IgD-negative memory B cell (primary cell): ENCODE measurements around the gene TMCC2. TPM values are rescaled to one million over a fixed set of nuclear protein-coding genes. Genes with fewer than 3 reads are reported as not detected.
A peak's percentile ranks its signal among the peaks of the same experiment; 100 is the strongest.
"Not testable (repeated sequence)": the region's sequence is repeated elsewhere in the genome, so short reads cannot be mapped to it uniquely, and the experiment has no call there.

Source experiments
- H3K27ac Mint-ChIP-seq, 3 donors: one replicate each; pipeline ENCODE4 v1.8.0; 2020 to 2022; ENCODE audit warnings: mild to moderate bottlenecking in 3 of 3, mixed read lengths in 3 of 3, moderate library complexity in 1 of 3
- H3K27me3 Mint-ChIP-seq: one replicate; pipeline ENCODE4 v1.8.0; 2021; ENCODE audit warnings: mixed read lengths
- H3K36me3 Mint-ChIP-seq: one replicate; pipeline ENCODE4 v1.8.0; 2020; ENCODE audit warnings: mild to moderate bottlenecking, mixed read lengths
- H3K4me1 Mint-ChIP-seq, 3 donors: one replicate each; pipeline ENCODE4 v1.8.0; 2020 to 2022; ENCODE audit warnings: mixed read lengths in 3 of 3, mild to moderate bottlenecking in 1 of 3
- H3K4me3 Mint-ChIP-seq, 4 donors: one replicate each; pipeline ENCODE4 v1.8.0; 2020 to 2022; ENCODE audit warnings: mild to moderate bottlenecking in 4 of 4, mixed read lengths in 4 of 4, moderate library complexity in 3 of 4
- H3K9me3 Mint-ChIP-seq, 3 donors: one replicate each; pipeline ENCODE4 v1.8.0; 2020 to 2021; ENCODE audit warnings: mixed read lengths in 3 of 3, mild to moderate bottlenecking in 1 of 3
- polyA plus RNA-seq: library from polyadenylated mRNA; unstranded; fragments of 300-500 nt; fragmentation: Illumina TruSeq; gene quantifications from one replicate; pipeline ENCODE4 v1.2.3, GENCODE V29; 2021

TMCC2 gene
- polyA plus RNA-seq, 1 donor from 2014 or later, result 0.11 TPM

DNA sequence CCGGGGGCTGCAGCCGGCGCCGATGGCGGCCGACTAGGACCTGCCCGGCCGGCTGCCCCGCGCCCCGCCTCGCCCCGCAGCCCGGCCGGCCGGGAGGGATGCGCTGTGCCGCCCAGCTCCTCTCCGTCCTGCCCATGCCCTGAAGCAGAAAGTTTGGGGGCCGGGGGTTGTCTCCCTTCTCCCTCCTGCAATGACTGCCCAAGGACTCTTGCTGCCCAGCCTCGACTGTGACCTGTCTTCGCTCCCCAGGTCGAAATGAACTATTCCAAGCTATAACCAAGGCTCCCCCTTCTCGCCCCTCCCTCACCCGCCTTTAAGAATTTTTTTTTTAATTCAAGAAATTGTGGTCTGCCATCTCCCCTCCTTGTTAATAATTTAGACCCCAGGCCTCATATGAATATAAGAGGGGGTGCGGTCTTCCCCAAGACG is 361 bp downstream of the TMCC2 start:
- Mint-ChIP-seq H3K4me3 (peak overlapping the region; percentile 83 to 99 (median 92)), H3K36me3 (no peaks in the 10 kb centered on the region), H3K4me1 (peaks cover 10 to 26% (median 21%) of the 10 kb centered on the region in 3 donors), H3K27me3 (peaks cover 8% of the 10 kb centered on the region), H3K27ac (no peak overlapping the region), H3K9me3 (peaks cover 0 to 1% (median 0%) of the 10 kb centered on the region in 3 donors)

DNA sequence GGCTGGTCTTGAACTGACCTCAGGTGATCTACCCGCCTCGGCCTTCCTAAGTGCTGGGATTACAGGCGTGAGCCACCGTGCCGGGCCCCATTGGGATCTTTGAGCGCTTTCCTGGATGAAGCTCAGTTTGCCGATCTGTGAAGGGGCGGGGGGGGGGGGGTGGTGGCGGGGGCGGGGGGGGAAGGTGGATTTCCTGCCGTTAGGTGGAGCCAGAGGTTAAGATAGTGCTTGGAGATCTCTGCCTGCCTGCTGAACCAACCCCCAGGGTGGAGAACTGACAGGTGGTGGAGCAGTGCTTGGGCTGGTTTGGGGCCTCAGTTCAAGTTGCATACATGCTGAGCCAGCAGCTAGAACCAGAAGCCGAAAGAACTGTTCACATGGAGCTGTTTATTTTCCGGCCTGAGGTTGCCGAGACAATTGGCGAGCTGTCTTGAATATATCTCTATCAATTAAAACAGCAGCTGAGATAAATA is 1.7 kb downstream of the TMCC2 start:
- Mint-ChIP-seq H3K4me3 (peak overlapping the region; percentile 83 to 99 (median 92)), H3K27ac (peak overlapping the region in 2 of 3 donors; percentile 46 to 73), H3K27me3 (peaks cover 7% of the 10 kb centered on the region), H3K9me3 (no peaks in the 10 kb centered on the region), H3K4me1 (peaks cover 12 to 29% (median 21%) of the 10 kb centered on the region in 3 donors), H3K36me3 (no peaks in the 10 kb centered on the region)

DNA sequence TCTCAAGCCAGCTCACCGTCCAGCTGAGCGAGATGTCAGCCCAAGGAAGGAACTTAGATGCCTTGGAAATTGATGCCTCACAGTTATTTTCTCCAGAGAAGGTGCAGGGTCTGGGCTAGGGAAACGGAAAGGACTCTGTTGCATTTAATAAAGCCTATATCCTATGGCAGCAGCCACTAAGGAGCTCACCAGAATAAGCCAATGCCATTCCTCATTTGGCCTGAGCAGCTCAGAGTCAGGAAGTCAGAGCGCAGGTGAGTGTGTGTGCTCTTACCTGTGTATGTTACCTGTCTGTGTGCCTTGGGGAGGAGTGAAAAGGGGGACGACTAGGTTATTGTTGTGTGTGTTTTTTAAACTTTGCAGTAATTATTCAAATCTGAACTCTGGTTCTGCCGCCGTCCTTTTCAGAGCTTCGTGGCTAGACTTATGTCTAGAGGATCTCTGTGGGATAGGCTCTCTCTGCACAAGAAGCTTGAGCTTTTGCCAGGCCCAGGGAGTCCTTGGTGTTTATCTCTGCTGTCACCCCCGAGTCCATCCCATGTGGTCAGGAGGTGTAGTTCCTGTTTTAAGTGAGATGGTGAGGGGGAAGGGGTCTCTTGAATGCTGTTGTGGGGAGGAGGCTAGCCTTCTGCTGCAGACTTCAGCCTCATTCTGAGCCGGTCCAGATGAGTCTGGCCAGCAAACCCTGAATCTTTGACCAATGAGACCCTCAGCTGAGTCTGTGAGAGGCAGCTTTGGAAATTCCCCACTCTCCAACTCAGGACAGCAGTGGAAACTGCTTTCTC is 2.4 kb downstream of the TMCC2 start:
- H3K9me3 Mint-ChIP-seq, result no peaks in the 10 kb centered on the region
- peak overlapping the region; percentile 83 to 99 (median 92) for H3K4me3 Mint-ChIP-seq
- H3K4me1 Mint-ChIP-seq, result peaks cover 12 to 29% (median 21%) of the 10 kb centered on the region in 3 donors
- H3K36me3 Mint-ChIP-seq, result no peaks in the 10 kb centered on the region
- peak overlapping the region in 2 of 3 donors; percentile 31 to 46 for H3K27ac Mint-ChIP-seq
- peaks cover 7% of the 10 kb centered on the region for H3K27me3 Mint-ChIP-seq

DNA sequence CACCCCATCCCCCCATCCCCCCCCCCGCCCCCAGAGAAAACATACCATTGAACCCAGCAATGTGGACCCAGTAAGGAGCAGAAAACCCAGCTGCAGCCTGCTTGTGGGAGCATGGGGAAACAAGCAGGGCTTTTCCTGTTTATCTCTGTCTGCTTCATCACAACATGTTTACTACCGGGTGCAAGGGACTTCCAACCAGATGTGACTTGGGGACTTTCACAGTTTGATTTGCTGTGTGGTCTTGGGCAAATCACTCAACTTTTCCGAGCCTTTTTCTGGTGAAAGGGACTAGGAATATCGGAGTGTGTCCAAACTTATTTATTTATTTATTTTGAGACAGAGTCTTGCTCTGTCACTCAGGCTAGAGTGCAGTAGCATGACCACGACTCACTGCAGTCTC is 3.2 kb downstream of the TMCC2 start:
- peaks cover 12 to 29% (median 21%) of the 10 kb centered on the region in 3 donors for H3K4me1 Mint-ChIP-seq
- peak overlapping the region in 2 of 4 donors; percentile 44 to 49 for H3K4me3 Mint-ChIP-seq
- H3K9me3 Mint-ChIP-seq, result no peaks in the 10 kb centered on the region
- no peak overlapping the region for H3K27ac Mint-ChIP-seq
- no peaks in the 10 kb centered on the region for H3K36me3 Mint-ChIP-seq
- peaks cover 7% of the 10 kb centered on the region for H3K27me3 Mint-ChIP-seq

DNA sequence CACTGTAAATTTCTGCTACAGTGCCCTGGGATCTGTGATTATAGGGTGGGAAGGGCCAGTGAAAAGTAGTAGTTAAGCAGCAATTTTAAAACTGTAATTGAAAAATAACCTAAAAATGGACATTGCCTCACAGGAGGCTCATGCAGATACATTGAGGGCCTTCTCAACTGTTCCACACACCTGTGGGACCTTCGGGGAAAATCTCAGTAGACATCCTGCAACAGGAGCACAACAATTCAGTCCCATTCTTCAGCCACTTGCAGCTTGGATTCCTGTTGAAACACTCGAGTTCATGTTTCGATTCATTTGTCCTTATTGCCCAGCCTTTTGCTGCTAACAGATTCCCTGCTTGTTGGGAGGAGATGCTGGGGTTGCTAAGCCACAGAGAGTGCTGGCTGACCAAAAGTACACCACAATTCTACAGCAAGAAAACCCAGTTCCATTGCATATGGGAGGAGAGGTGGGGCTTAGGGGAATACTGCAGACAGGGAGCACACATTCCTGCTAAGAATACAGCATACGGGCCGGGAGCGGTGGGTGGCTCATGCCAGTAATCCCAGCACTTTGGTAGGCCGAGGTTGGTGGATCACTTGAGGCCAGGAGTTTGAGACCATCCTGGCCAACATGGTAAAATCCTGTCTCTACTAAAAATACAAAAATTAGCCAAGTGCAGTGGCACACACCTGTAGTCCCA is 4.5 kb downstream of the TMCC2 start:
- Mint-ChIP-seq H3K9me3 (no peaks in the 10 kb centered on the region), H3K27ac (no peak overlapping the region)

DNA sequence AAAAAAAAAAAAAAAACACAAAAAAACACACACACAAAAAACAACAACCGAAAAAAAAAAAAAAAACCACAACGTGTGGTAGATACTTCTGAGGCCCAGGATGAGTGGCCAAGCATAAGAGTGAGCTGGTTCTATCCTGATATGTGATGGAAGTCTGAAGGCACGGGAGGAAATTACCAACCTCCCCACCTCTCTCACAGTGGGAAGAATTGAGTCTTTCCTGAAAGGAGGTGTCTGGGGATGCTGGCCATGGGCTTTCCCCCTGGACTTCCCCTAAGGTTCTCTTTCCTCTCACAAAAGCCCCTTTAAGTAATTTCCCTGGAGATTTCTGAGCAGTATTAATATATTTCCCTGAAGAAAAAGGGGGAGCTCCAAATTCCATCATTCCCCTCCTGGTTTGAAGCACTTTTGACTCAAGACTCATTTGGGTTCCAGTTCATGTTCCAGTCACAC is 5.2 kb downstream of the TMCC2 start:
- Mint-ChIP-seq H3K9me3 (no peaks in the 10 kb centered on the region), H3K36me3 (no peaks in the 10 kb centered on the region), H3K27ac (peak overlapping the region in 1 of 3 donors; percentile 24), H3K4me3 (peak overlapping the region in 1 of 4 donors; percentile 9), H3K27me3 (peaks cover 4% of the 10 kb centered on the region), H3K4me1 (peaks cover 13 to 35% (median 18%) of the 10 kb centered on the region in 3 donors)

More for the DNA sequence above, 4.5 kb downstream of the TMCC2 start:
- Mint-ChIP-seq H3K36me3 (no peaks in the 10 kb centered on the region), H3K27me3 (peaks cover 4% of the 10 kb centered on the region), H3K4me3 (peak overlapping the region in 1 of 4 donors; percentile 48), H3K4me1 (peaks cover 13 to 30% (median 18%) of the 10 kb centered on the region in 3 donors)

DNA sequence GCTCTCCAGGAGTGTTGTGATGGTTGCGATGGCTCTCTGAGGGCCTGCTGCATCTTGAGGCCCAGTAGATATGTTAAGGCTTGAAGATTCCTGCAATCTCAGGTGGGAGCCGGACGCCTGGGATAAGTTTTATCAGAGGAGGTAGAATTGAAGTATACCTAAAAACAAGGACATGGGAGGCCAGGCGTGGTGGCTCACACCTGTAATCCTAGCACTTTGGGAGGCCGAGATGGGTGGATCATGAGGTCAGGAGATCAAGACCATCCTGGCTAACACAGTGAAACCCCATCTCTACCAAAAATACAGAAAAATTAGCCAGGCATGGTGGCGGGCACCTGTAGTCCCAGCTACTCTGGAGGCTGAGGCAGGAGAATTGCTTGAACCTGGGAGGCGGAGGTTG is 6.2 kb downstream of the TMCC2 start:
- peaks cover 14 to 36% (median 21%) of the 10 kb centered on the region in 3 donors for H3K4me1 Mint-ChIP-seq
- not testable (repeated sequence) for H3K27me3 Mint-ChIP-seq, H3K4me3 Mint-ChIP-seq, H3K27ac Mint-ChIP-seq, H3K9me3 Mint-ChIP-seq, H3K36me3 Mint-ChIP-seq

DNA sequence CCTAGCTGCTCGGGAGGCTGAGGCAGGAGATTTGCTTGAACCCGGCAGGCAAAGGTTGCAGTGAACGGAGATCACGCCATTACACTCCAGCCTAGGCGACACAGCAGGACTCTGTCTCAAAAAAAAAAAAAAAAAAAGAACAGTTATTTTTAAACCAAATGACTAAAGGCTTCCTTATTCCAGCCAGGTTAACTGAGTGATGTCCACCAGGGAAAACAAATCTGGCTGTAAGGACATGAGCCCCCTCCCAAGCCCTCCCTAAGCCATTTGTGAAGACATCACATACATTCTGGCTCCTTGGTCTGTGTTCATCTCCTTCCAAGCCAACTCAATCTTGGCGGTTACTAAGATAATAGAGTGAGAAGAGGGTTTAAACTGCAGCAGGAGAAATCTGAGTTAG is 8.2 kb downstream of the TMCC2 start:
- Mint-ChIP-seq H3K36me3 (no peaks in the 10 kb centered on the region), H3K27me3 (peaks cover 9% of the 10 kb centered on the region)

DNA sequence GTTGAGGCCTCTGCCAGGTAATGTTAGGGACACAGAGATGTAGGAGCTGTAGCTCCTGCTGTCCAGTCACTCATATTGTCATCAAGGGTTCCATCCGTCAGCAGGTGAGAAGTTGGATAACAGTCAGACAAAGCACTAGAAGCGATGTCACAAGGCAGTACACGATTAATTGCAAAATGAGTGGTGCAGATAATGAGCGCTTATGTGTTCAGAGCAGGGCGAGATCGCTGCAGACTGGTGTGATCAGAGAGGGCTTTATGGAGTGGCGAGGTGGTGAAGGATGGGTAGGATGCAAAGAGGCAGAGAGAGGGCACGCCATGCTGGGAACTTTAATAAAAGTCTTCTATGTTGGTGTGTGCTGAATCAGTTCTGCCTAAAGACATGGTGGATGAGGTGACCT is 8.8 kb downstream of the TMCC2 start:
- H3K4me1 Mint-ChIP-seq, result peaks cover 8 to 30% (median 12%) of the 10 kb centered on the region in 3 donors
- peaks cover 9% of the 10 kb centered on the region for H3K27me3 Mint-ChIP-seq
- no peak overlapping the region for H3K4me3 Mint-ChIP-seq
- H3K9me3 Mint-ChIP-seq, result no peaks in the 10 kb centered on the region
- no peaks in the 10 kb centered on the region for H3K36me3 Mint-ChIP-seq
- H3K27ac Mint-ChIP-seq, result no peak overlapping the region

More for the DNA sequence above, 8.2 kb downstream of the TMCC2 start:
- no peak overlapping the region for H3K4me3 Mint-ChIP-seq
- no peaks in the 10 kb centered on the region for H3K9me3 Mint-ChIP-seq
- H3K27ac Mint-ChIP-seq, result no peak overlapping the region
- H3K4me1 Mint-ChIP-seq, result peaks cover 7 to 30% (median 12%) of the 10 kb centered on the region in 3 donors

DNA sequence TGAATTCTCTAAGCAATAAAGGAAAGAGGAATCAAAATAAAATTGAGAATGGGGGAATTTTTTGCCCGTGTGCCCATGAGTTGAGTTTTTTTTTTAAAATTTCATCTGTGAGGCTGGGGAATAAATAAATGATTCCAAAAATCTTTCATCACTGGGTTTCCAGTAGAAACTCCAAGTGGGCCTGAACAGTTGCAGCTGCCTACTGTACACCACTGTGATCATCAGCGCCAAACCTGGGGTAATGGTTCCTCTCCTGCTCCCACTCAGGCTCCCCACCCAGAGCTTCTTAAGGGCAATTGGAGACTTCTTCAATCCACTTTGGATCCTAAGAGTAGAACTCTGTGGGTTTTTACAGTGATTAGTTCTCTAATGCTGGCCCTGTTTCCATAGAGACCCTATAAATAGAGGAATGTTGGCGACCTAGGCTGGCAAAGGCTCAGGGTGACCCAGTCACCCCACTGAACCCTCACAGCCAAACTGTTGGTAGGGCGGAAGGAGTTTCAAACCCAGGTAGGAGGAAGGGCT is 9.3 kb downstream of the TMCC2 start:
- Mint-ChIP-seq H3K27me3 (peaks cover 9% of the 10 kb centered on the region), H3K36me3 (no peaks in the 10 kb centered on the region), H3K4me3 (peak overlapping the region in 1 of 4 donors; percentile 50), H3K4me1 (peaks cover 8 to 28% (median 10%) of the 10 kb centered on the region in 3 donors), H3K27ac (no peak overlapping the region), H3K9me3 (no peaks in the 10 kb centered on the region)

DNA sequence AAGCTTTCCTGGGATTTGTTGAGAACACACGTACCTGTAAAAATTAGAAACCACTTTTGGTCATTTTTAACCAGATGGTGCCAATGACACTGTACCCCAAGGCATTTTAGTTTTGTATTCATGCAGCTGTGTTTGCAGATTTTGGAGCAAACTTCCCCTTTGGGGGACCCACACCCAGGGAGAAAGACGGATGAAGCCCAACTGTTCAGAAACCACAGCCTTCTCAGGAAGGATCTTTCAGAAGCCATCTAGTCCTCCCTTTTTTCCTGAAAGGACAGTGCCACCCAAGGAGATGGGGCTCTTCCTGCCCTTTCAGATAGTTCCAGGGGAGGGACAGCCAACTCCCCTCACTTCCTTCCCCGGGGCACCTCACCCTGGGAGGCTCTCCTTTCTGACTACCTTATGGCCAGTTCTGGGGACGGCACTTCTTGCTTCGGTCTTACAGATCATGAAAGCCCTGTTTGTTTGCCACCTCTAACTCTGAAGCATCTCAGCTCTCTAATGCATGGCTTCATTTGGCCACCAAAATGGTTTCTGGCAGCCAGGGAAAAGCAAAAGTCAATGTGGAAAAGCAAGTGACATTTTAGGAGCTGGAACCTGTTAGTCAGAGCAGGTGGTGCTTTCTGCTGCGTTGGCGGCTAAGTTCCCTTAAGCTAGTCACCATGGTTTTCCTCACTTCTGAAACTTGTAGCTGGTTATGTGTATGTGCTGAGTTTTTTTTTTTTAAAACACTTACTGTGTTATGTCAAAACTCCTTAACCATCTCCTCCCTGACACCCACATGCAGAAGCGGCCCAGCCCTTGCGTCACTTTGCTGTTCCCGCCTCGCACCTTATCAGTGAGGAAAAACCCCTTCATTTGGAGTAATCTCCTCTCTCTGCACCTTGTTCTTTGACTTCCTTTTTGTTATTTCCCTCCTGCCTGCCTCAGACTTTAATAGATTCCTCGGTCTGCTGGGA is 10.1 kb downstream of the TMCC2 start:
- no peaks in the 10 kb centered on the region for H3K36me3 Mint-ChIP-seq
- peak overlapping the region in 1 of 4 donors; percentile 67 for H3K4me3 Mint-ChIP-seq
- peaks cover 9% of the 10 kb centered on the region for H3K27me3 Mint-ChIP-seq
- H3K4me1 Mint-ChIP-seq, result peaks cover 8 to 26% (median 8%) of the 10 kb centered on the region in 3 donors
- H3K27ac Mint-ChIP-seq, result peak overlapping the region in 2 of 3 donors; percentile 35 to 45
- H3K9me3 Mint-ChIP-seq, result no peaks in the 10 kb centered on the region

DNA sequence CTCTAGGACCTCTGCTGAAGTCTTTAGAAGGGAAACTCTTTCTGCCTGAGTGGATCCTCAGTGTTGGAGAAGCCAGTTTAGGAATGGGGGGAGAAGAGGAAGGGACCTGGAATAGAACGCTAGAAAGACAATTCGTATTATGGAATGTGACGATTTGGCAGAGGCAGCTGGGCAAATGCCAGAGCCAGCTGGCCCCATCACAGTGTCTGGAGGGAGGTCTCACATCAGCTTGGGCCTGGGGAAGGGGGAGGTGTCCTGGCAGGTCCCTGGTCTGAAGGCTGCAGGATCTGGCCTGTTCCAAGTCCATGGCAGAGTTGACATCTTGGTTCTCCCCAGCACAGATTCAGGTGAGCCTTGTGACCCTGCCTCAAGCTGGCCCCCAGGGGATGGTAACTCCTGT is 11.3 kb downstream of the TMCC2 start:
- Mint-ChIP-seq H3K27ac (no peak overlapping the region), H3K9me3 (no peaks in the 10 kb centered on the region), H3K4me3 (peak overlapping the region in 1 of 4 donors; percentile 20), H3K27me3 (peaks cover 9% of the 10 kb centered on the region), H3K36me3 (no peaks in the 10 kb centered on the region), H3K4me1 (peaks cover 6 to 20% (median 8%) of the 10 kb centered on the region in 3 donors)

DNA sequence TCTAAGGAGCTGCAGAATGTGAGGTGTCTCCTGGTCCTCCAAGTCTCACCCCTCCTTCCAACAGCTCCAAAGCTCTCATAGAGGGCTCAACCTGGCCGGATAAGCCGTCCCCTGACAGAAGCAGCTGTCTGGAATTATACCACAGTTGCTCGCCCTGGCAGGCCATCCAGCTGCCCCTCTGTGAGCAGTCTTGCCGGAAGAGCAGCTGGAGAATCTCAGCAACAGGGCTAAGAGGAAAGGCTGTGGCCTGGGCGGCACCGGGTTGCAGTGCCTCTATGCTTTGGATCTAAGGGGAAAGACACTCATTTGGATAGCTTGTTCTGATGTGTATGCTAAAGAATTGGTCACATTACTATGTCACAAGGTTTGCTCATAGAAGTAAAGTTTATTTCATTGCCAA is 12.4 kb downstream of the TMCC2 start:
- H3K27ac Mint-ChIP-seq, result no peak overlapping the region
- no peak overlapping the region for H3K4me3 Mint-ChIP-seq
- no peaks in the 10 kb centered on the region for H3K36me3 Mint-ChIP-seq
- peaks cover 6 to 20% (median 8%) of the 10 kb centered on the region in 3 donors for H3K4me1 Mint-ChIP-seq
- H3K27me3 Mint-ChIP-seq, result peaks cover 9% of the 10 kb centered on the region
- H3K9me3 Mint-ChIP-seq, result no peaks in the 10 kb centered on the region

DNA sequence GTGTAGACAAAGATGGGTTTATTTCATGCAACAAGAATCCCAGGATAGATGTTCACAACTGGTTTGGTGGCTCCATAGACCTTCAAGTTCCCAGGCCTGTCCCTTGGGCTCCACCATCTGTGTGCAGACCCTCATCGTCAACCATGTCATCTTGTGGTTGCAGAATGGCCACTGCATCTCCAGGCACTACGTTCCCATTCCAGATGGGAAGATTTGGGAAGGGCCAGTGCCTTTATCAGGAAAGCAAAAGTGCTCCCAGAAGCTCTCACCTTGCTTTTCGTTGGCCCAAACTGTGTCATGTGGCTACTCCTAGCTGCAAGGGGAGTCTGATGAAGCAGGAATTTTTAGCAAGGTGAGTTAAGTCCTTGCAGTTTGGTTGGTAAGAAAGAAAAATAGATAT is 12.8 kb downstream of the TMCC2 start:
- H3K27ac Mint-ChIP-seq, result no peak overlapping the region
- H3K9me3 Mint-ChIP-seq, result no peaks in the 10 kb centered on the region
- H3K36me3 Mint-ChIP-seq, result no peaks in the 10 kb centered on the region
- peaks cover 9% of the 10 kb centered on the region for H3K27me3 Mint-ChIP-seq
- no peak overlapping the region for H3K4me3 Mint-ChIP-seq
- H3K4me1 Mint-ChIP-seq, result peaks cover 6 to 20% (median 8%) of the 10 kb centered on the region in 3 donors
